HG03108 (cell line): ENCODE measurements around the gene NAV2.

Experiments used
- ATAC-seq: cut with Tn5 transposase; IDR thresholded peaks from one replicate; pipeline ENCODE4 v1.9.1; 2021; ENCODE audit warnings: moderate library complexity; ENCODE audit not compliant: unreplicated experiment

The NAV2 gene

DNA sequence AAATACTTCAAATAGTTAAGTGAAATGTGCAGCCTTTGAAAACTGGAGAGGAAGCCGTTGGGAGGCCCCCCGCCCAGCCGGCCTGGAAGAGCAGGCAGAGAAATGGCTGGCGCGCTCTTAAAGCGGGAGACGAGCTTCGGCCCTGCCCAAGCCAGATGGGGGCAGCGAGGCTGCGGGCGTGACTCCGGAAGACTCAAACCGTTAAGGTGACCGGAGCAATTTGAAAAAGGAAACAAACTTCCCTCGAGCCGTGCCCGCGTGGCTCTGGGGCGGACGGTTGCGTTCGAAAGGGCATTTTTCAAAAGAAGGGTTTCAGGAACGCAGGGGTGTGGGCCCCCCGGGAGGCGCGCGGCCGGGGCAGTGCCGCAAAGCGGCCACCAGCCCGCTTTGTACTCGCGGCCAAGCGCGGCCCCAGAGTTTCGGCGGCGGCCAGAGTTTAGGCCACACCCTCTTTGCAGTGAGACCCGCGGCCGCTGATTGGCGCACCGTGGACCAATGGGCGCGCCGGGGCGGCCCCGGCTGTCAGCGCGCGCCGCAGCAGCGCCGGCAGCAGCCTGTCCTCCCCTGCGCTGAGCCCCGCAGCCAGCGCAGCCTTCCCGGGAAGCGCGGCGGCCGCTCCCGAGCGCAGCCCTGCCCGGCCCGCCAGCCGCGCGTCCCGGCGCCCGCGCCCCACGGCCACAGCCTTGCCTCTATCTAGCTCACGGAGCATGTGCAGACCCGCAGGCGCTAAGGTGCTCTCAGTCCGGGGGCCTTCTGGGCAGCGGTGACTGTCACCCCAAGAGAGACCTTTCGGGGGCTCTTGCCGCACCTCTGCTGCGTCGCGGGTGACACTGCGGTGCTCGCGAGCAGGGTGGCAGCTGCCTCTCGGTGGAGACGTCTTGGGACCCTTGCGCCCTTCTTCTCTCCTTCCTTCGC lies at the start of gene NAV2:
NAV2 (plus strand) TSS at position 557 of the 915 bp plus-strand sequence. CDS start 859 bp downstream, outside the sequence.
- ATAC-seq, result peak; percentile 98

- ATAC-seq, result no peak
These were observed 49.4 kb upstream of the NAV2 start for GRCh38 chr11:19663206-19663605.

DNA sequence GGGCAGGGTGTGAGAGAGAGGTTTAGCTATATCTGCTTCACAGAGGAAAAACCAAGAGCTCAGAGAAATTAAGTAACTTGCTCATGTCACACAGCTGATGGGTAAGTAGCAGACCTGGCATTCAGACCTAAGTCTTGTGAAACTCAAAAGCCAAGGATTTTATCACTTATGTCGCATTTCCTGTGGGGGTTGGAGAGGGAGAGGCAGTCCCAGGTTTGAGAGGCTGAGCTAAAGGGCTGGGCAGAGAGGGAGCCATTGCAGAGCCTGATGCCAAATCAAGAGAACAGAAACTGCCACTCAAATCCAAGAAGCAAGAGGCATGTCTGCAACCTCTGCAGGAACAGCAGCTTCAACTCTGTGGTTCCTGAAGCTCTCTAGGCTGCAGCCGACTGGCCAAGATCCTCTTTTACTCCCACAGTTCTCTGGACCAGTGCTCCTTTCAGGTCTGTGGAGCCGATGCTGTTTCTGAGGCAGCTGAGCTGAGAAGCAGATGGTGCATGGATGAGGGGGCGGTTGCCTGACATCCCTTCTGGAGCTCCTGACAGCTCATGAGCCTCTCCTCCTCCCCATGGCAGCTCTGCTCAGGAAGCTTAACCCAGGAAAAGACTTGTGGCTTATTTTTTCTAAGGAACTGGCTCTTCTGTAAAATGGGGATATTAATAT lies 47.6 kb upstream of the NAV2 start:
- no peak for ATAC-seq

- ATAC-seq, result no peak
These were observed 45.7 kb upstream of the NAV2 start for GRCh38 chr11:19666951-19667350.

DNA sequence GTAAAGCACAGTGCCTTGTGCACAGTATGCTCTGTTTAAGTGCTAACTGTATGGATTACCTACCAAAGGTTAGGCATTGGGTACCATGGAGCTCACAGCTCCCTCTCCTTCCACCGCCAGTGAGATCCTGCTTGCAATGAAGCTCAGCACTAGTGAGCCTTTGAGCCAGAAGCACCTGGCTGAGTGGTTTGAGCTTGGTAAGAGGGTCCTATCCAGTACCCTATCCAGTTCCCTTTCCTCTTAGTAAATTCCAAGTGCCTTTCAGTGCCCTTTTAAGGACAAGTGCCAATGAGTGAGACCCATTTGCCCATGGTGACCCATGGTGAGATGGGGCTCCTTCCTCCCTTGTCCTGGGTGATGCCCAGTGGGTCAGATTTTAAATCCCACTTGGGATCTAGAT lies 43.1 kb upstream of the NAV2 start:
- no peak for ATAC-seq

- ATAC-seq, result no peak
These were observed 42.4 kb upstream of the NAV2 start for GRCh38 chr11:19670030-19670791.

DNA sequence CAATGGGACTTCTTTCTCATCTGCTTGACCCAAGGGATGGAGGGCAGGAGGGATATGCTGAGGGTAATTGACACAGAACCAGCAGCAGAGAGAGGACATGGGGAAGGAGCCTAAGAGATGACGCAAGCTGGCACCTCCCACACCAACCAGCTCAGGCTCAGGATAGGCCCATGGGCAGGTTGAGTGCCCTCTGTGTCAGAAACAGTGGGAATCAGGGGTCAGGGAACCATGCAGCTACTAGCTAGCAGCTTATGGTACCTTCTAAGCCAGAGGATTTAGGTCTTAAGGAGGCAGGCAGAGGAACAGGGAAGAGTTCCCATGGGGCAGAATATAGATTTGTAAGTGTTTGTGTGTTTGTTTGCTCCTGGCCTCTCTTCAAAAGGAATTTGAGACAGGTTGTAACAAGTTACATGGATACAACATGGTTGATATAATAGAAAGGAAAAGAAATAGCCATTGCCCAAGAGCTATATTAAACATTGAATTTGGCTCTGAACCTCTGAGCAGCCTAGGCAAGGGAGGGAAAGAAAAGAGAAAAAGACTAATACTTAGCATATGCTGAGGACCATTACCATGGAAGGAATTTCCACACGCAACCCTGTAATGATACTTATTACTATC lies 39.9 kb upstream of the NAV2 start:
- no peak for ATAC-seq

GRCh38 chr11:19673924-19674729 lies 38.5 kb upstream of the NAV2 start:
- ATAC-seq, result no peak

DNA sequence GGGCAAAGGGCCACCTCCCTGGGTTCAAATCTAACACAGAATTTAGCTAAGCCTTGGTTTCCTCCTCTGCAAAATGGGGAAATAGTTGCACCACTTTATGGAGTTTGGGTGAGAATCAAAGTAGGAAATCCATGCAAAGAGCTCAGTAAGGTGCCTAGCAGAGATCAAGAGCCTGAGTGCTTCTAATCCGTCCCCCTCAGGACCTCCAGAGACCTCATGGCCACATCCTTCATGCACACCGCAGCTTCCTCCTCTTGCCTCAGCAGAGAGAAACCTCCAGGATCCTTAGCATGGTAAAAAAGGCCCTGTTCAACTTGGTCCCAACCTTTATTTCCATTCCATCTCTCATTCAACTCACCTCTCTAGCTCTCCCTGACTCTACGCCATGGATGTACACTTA lies 37.8 kb upstream of the NAV2 start:
- no peak for ATAC-seq

DNA sequence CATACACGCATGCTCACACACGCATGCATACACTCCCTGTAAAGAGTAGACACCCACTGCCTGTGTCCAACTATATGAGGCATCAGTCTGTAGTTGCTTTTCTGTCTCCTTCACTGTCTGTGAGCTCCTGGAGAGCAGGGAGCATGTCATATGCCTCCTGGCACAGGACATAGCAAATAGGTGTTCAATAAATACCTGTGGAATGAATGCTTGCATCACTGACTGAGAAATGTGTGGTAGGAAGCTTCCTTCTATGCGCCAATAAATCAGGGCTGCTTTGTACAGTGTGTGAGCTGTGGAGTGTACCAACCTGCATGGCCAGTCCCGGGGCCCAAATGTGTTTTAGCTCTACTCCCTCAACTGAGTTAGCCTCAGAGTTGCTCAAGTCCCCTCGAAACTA lies 37.2 kb upstream of the NAV2 start:
- ATAC-seq, result no peak

DNA sequence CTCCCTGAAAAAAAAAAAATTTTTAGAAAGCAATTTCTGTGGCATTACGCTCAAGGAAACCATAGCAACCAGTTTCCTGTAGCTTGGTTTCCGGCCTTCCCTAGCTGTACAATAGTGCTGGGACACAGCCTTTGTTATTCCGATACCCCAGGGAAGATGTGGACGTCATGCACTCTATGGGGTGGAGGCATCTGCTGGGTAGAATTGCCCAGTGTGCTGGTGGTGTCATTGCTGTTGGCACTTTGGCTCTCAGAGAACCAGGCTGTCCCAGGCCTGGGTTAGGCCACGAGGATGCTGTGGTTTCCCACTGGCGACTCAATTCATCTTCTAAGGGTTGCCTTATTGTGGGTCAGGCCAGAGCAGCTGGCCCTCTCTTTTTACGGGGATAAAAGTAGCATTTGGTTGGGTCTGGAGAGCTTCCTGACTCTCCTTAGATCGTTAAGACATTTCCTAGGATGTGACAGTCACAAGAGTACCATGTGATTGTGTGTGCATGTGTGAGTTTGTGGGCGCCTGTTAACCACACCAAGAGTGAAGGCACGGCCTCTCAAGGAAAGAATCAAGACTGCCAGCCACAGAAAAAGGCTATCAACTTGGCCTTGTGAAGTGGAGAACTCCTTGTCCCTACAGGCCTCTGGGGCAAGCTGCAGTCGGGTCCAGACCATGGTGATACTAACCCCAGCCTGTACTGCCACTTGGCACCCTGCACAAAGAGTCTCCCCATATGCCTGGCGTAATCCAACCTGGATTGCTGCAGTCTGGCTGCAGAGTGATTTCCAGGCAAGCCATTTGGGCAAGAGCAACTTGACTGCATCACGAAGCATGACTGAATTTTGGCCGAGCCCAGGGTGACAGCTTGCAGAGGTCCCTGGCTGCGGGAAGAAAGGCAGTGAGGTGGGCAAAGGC lies 35.9 kb upstream of the NAV2 start:
- no peak for ATAC-seq

GRCh38 chr11:19677381-19678080 lies 35.1 kb upstream of the NAV2 start:
- ATAC-seq, result no peak

GRCh38 chr11:19679952-19680828 lies 32.4 kb upstream of the NAV2 start:
- ATAC-seq, result no peak

- no peak for ATAC-seq
These were observed 31.7 kb upstream of the NAV2 start for GRCh38 chr11:19680829-19681368.

- ATAC-seq, result no peak
These were observed 29.4 kb upstream of the NAV2 start for GRCh38 chr11:19683141-19683805.

DNA sequence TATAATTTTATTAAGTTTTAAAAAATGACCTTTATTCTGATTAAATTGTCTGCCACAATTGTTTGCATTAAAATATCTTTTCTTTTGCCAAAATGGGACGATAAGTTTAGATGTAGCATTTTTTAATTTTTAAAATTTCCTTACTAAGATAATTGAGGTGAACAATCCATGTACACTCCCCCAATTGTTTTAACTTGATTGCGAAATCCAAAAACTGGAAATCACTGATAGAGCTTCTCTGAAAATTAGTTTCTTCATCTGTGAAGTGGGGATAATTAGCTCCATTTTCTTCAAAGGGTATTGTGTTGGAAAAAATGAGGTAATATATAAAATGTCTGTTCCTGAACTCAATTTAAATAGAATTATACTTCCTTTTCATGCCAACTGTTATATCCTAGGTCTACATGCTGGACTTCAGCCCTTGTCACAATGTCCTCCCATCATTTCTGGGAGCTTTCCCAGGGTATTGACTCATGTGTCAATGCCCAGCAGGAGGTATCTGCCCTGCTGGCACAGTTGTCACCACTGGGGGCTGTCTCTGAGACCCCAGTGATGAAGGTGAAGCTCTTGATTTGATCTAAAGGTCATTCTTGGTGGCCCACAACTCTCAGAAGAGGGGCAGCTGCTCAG lies 28.7 kb upstream of the NAV2 start:
- no peak for ATAC-seq
